Body of pancreas (tissue), 4 donors: ENCODE measurements around the gene SGMS1. TPM values are rescaled to one million over a fixed set of nuclear protein-coding genes. Genes with fewer than 3 reads are reported as not detected.

Source experiments
- ATAC-seq: fragments of 150-250 bp; one replicate; pipeline ENCODE4 v1.9.1; 2016
- DNase-seq, 4 donors: peaks; one replicate each; pipeline ENCODE4 v3.0.0-alpha.2; 2019
- H3K27ac ChIP-seq, 4 donors: fragments of 200-600 bp; sonication (generic); 1 replicate in 3 of 4; 2 replicates in 1 of 4; pipeline versions ENCODE4 v1.5.1 to v1.6.1; 2016 to 2019; ENCODE audit warnings: mild to moderate bottlenecking in 1 of 4, mixed read lengths in 1 of 4, moderate library complexity in 1 of 4
- H3K27me3 ChIP-seq, 2 donors: fragments of 200-600 bp; sonication (generic); one replicate each; pipeline ENCODE4 v1.6.0; 2016; ENCODE audit warnings: mild to moderate bottlenecking in 1 of 2
- H3K36me3 ChIP-seq, 2 donors: fragments of 200-600 bp; sonication (generic); replicated peaks in 1 of 2; 2 replicates each; pipeline ENCODE4 v1.5.1; 2016; ENCODE audit warnings: low read depth in 2 of 2; ENCODE audit not compliant: insufficient read depth in 1 of 2
- H3K4me1 ChIP-seq: fragments of 200-600 bp; sonication (generic); one replicate; pipeline ENCODE4 v1.6.0; 2016
- H3K4me3 ChIP-seq, 2 donors: fragments of 200-600 bp; sonication (generic); 1 replicate in 1 of 2; 2 replicates in 1 of 2; pipeline ENCODE4 v1.5.1; 2016 to 2019
- H3K9me3 ChIP-seq, 3 donors: fragments of 200-600 bp; sonication (generic); 1 replicate in 2 of 3; 2 replicates in 1 of 3; pipeline ENCODE4 v1.5.1; 2016
- CTCF ChIP-seq, 7 experiments: fragments of 450-650 bp in 4 of 7; fragments of 200-600 bp in 3 of 7; sonication (generic) in 3 of 7; IDR thresholded peaks; one replicate each; pipeline ENCODE4 v1.5.1; 2016 to 2019; ENCODE audit warnings: antibody characterized with exemption in 7 of 7
- POLR2A ChIP-seq, 3 donors: fragments of 450-650 bp; IDR thresholded peaks; one replicate each; pipeline ENCODE4 v1.6.1; 2016; ENCODE audit warnings: antibody characterized with exemption in 3 of 3, mild to moderate bottlenecking in 2 of 3
- WGBS, 2 donors: methylation state at CpG; one replicate each; pipeline ENCODE4 v1.1.5; 2017; 5-methylcytosine and 5-hydroxymethylcytosine counted together
- intact Hi-C: fragments of 100-400 bp; cut with DNase I; formaldehyde crosslinking; loops from one replicate; pipeline ENCODE4 v1.15.1; 2023
- total RNA-seq, 2 donors: library from RNA; depleted of rRNA; stranded (reverse); fragments of >200 nt; gene quantifications; one replicate each; pipeline ENCODE4 v1.1.0, GENCODE V29; 2016

SGMS1 gene
- total RNA-seq, 2 donors from 2014 or later, result 46.2 to 68.9 TPM

DNA sequence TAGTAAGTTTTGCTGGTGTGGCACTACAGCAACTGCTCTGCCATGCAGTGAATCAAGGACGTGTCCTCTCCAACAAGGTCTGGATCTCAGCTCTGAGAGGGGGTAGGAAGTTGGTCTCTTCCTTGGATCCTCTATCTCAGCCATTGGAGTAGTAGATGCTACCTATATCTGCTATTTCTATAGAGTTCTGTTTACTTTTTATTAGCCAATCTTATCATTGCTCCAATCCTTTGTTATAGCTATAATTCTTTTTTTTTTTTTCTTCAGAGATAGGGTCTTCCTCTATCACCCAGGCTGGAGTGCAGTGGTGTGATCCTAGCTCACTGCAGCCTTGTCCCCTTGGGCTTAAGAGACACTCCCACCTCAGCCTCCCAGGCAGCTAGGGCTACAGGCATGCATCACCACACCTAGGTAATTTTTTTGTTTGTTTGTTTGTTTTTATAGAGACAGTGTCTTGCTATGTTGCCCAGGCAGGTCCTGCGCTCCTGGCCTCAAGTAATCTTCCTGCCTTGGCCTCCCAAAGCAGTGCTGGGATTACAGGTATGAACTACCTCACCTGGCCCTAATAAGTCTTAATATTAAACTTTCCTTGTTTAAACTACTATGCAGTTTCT is 217.2 kb downstream of the SGMS1 start:
- Histone ChIP-seq H3K4me1 (peaks cover 18% of the 10 kb centered on the region), H3K4me3 (no peak overlapping the region), H3K27me3 (no peaks in the 10 kb centered on the region), H3K36me3 (no peaks in the 10 kb centered on the region), H3K27ac (no peak overlapping the region), H3K9me3 (no peaks in the 10 kb centered on the region)
- no peak for DNase-seq
- TF ChIP-seq CTCF (IDR thresholded peaks at IDR 0.05), result no peak
- no peak for TF ChIP-seq POLR2A (IDR thresholded peaks at IDR 0.05)
- 92 to 100% methylated on average over 2 of the region's 2 CpGs for WGBS, 2 donors
- no peak for ATAC-seq
- intact Hi-C loops, result no loop called here

- TF ChIP-seq CTCF (IDR thresholded peaks at IDR 0.05) (no peak), POLR2A (IDR thresholded peaks at IDR 0.05) (no peak)
- no peaks in the 10 kb centered on the region for H3K36me3 ChIP-seq
- H3K27me3 ChIP-seq, result no peaks in the 10 kb centered on the region
- H3K4me1 ChIP-seq, result peaks cover 18% of the 10 kb centered on the region
- ATAC-seq (no peak), DNase-seq (no peak)
- no peak overlapping the region for H3K4me3 ChIP-seq
- no peak overlapping the region for H3K27ac ChIP-seq
- intact Hi-C loops, result no loop called here
- H3K9me3 ChIP-seq, result no peaks in the 10 kb centered on the region
These were observed 218.0 kb downstream of the SGMS1 start for GRCh38 chr10:50405723-50406122.

GRCh38 chr10:50404021-50404773 is 219.6 kb downstream of the SGMS1 start:
- WGBS, 2 donors, result 74 to 76% methylated on average over 7 of the region's 7 CpGs
- peak overlapping the region in 3 of 4 donors; percentile 5 to 25 (median 13) for H3K27ac ChIP-seq
- TF ChIP-seq POLR2A (IDR thresholded peaks at IDR 0.05) (no peak), CTCF (IDR thresholded peaks at IDR 0.05) (no peak)
- DNase-seq (no peak), ATAC-seq (no peak)
- H3K4me3 ChIP-seq, result no peak overlapping the region
- H3K4me1 ChIP-seq, result peaks cover 6% of the 10 kb centered on the region
- no peaks in the 10 kb centered on the region for H3K36me3 ChIP-seq
- H3K9me3 ChIP-seq, result no peaks in the 10 kb centered on the region
- H3K27me3 ChIP-seq, result no peaks in the 10 kb centered on the region
- intact Hi-C loops, result no loop called here

DNA sequence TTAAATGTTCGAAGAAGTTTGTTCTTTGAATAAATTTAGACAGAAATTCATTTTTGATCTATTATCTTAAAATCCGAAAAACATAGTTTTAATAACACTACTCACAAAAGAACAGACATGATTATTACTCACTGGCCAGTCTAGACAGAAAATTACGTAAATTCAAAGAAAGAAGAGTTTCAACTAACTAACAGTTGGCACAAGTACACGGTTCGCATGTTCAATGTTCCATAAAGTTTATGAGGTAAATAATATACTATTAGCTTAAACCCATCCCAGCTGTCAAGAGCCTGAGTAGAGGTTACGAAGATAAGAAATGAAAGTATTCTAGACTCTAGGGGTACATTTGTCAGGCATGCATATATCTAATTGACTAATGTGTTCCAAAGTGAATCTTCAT is 220.7 kb downstream of the SGMS1 start:
- no peak for DNase-seq
- TF ChIP-seq POLR2A (IDR thresholded peaks at IDR 0.05), result no peak
- no peak for TF ChIP-seq CTCF (IDR thresholded peaks at IDR 0.05)
- no peak overlapping the region for H3K4me3 ChIP-seq

More for the DNA sequence above, 220.7 kb downstream of the SGMS1 start:
- Histone ChIP-seq H3K36me3 (no peaks in the 10 kb centered on the region), H3K4me1 (peaks cover 4% of the 10 kb centered on the region), H3K9me3 (no peaks in the 10 kb centered on the region), H3K27ac (peak overlapping the region in 1 of 4 donors; percentile 13), H3K27me3 (no peaks in the 10 kb centered on the region)
- no peak for ATAC-seq
- intact Hi-C loops, result no loop called here
- 89 to 90% methylated on average over 6 of the region's 6 CpGs for WGBS, 2 donors
